A549 (cell line): ENCODE results near the gene TTLL13. TPM values are rescaled to one million over a fixed set of nuclear protein-coding genes. Genes with fewer than 3 reads are reported as not detected.

Experiments
- ATAC-seq, 2 experiments: fragments of 200-7000 bp in 1 of 2; fragments of >200 bp in 1 of 2; cut with Nextera tagmentation in 1 of 2; cut with Tn5 transposase in 1 of 2; 3 replicates each; pipeline versions ENCODE4 v1.8.0 to v1.9.1; 2018 to 2020; ENCODE audit warnings: mild to moderate bottlenecking in 1 of 2, moderate library complexity in 1 of 2
- CTCF ChIA-PET: fragments of 300-600 bp; sonication (Branson Sonifier 250); formaldehyde crosslinking; extraction: SDS; loops from one replicate; lab custom pipeline; 2021; ENCODE audit warnings: antibody characterized with exemption, inconsistent platforms; lab: Yijun Ruan, JAX
- POLR2A ChIA-PET: fragments of 350-600 bp; formaldehyde crosslinking; extraction: SDS; loops from one replicate; lab custom pipeline; 2021; ENCODE audit warnings: antibody characterized with exemption, inconsistent platforms; lab: Yijun Ruan, JAX
- DNase-seq, 2 experiments: peaks; one replicate each; pipeline versions ENCODE4 v3.0.0 to v3.0.0-alpha.2; 2011 to 2016; ENCODE audit warnings: low read depth in 1 of 2, low spot score in 1 of 2
- FAIRE-seq: peaks from 2 replicates; lab custom pipeline; 2011; peaks lifted over from hg19 to GRCh38; lab: Jason Lieb, UNC
- H3K27ac ChIP-seq, 2 experiments: fragments of >200 bp; sonication (Bioruptor Twin); formaldehyde crosslinking; 3 replicates each; pipeline ENCODE4 v1.5.1; 2016 to 2017
- H3K4me1 ChIP-seq: fragments of >200 bp; sonication (Bioruptor Twin); formaldehyde crosslinking; 3 replicates; pipeline ENCODE4 v1.6.1; 2016
- H3K4me2 ChIP-seq: fragments of >200 bp; sonication (Bioruptor Twin); formaldehyde crosslinking; 3 replicates; pipeline ENCODE4 v1.6.1; 2016
- H3K4me3 ChIP-seq: fragments of >200 bp; sonication (Bioruptor Twin); formaldehyde crosslinking; 3 replicates; pipeline ENCODE4 v1.5.1; 2016
- H3K9me3 ChIP-seq: fragments of >200 bp; sonication (Bioruptor Twin); formaldehyde crosslinking; 3 replicates; pipeline ENCODE4 v1.6.1; 2016
- ATOH8 ChIP-seq: fragments of 250-450 bp; sonication (Bioruptor Pico); IDR thresholded peaks from 2 replicates; pipeline ENCODE4 v1.5.0; 2020; ENCODE audit warnings: low read depth, mild to moderate bottlenecking, moderate library complexity
- BHLHE40 ChIP-seq: IDR thresholded peaks from 2 replicates; pipeline ENCODE4 v1.6.1; 2012; ENCODE audit warnings: low read depth, low read length, inconsistent platforms
- CEBPB ChIP-seq, 2 experiments: fragments of >200 bp in 1 of 2; sonication (Bioruptor Twin) in 1 of 2; formaldehyde crosslinking in 1 of 2; IDR thresholded peaks; 2 replicates each; pipeline ENCODE4 v1.6.1; 2012 to 2016
- CHD2 ChIP-seq: fragments of 150-350 bp; IDR thresholded peaks from 2 replicates; pipeline ENCODE4 v1.6.1; 2014; ENCODE audit warnings: low read length; ENCODE audit not compliant: partially characterized antibody
- CHD4 ChIP-seq: fragments of 200-600 bp; sonication (generic); IDR thresholded peaks from 2 replicates; pipeline ENCODE4 v1.6.1; 2016; ENCODE audit warnings: antibody characterized with exemption, mild to moderate bottlenecking, borderline replicate concordance
- CTCF ChIP-seq: fragments of >200 bp; sonication (Bioruptor Twin); formaldehyde crosslinking; IDR thresholded peaks from 3 replicates; pipeline ENCODE4 v1.5.1; 2016
- E2F6 ChIP-seq: IDR thresholded peaks from 2 replicates; pipeline ENCODE4 v1.6.1; 2012; ENCODE audit warnings: low read depth, borderline replicate concordance
- EHF ChIP-seq: fragments of 250-450 bp; sonication (Bioruptor Pico); IDR thresholded peaks from 2 replicates; pipeline ENCODE4 v1.5.0; 2020; ENCODE audit warnings: mild to moderate bottlenecking
- ELK1 ChIP-seq: fragments of 150-350 bp; IDR thresholded peaks from 2 replicates; pipeline ENCODE4 v1.6.1; 2014; ENCODE audit warnings: low read depth, mild to moderate bottlenecking, low read length
- FOSB ChIP-seq: fragments of 250-450 bp; sonication (Bioruptor Pico); IDR thresholded peaks from 2 replicates; pipeline ENCODE4 v1.5.0; 2020; ENCODE audit warnings: mild to moderate bottlenecking, moderate library complexity
- GATA3 ChIP-seq: IDR thresholded peaks from 2 replicates; pipeline ENCODE4 v1.6.1; 2012; ENCODE audit warnings: borderline replicate concordance
- HES2 ChIP-seq: fragments of >200 bp; sonication (Bioruptor Twin); formaldehyde crosslinking; IDR thresholded peaks from 2 replicates; pipeline ENCODE4 v1.6.1; 2016
- JUNB ChIP-seq: fragments of >200 bp; sonication (Bioruptor Twin); formaldehyde crosslinking; IDR thresholded peaks from 2 replicates; pipeline ENCODE4 v1.6.1; 2016
- KDM1A ChIP-seq: fragments of 200-600 bp; sonication (generic); IDR thresholded peaks from 2 replicates; pipeline ENCODE4 v1.6.1; 2016; ENCODE audit warnings: low read depth, mild to moderate bottlenecking
- KDM5A ChIP-seq: fragments of 200-600 bp; sonication (generic); IDR thresholded peaks from 2 replicates; pipeline ENCODE4 v1.6.1; 2016; ENCODE audit warnings: antibody characterized with exemption, mild to moderate bottlenecking
- MAFK ChIP-seq: fragments of 450-650 bp; IDR thresholded peaks from 2 replicates; pipeline ENCODE4 v1.6.1; 2014; ENCODE audit not compliant: partially characterized antibody
- MAX ChIP-seq: IDR thresholded peaks from 2 replicates; pipeline ENCODE4 v1.6.1; 2012
- NPAS2 ChIP-seq: fragments of 250-450 bp; sonication (Bioruptor Pico); IDR thresholded peaks from 2 replicates; pipeline ENCODE4 v1.8.0; 2022; ENCODE audit warnings: mild to moderate bottlenecking, moderate library complexity, borderline replicate concordance
- NR3C1 ChIP-seq: fragments of >200 bp; sonication (Bioruptor Twin); formaldehyde crosslinking; IDR thresholded peaks from 3 replicates; pipeline ENCODE4 v1.6.1; 2017
- RARB ChIP-seq: fragments of 250-450 bp; sonication (Bioruptor Pico); IDR thresholded peaks from 2 replicates; pipeline ENCODE4 v1.8.0; 2021; ENCODE audit warnings: mild to moderate bottlenecking, moderate library complexity
- RFX5 ChIP-seq: fragments of 450-650 bp; IDR thresholded peaks from 2 replicates; pipeline ENCODE4 v1.7.1; 2014; ENCODE audit warnings: antibody characterized with exemption, mild to moderate bottlenecking, moderate library complexity
- RNF2 ChIP-seq: fragments of 200-600 bp; sonication (generic); IDR thresholded peaks from 2 replicates; pipeline ENCODE4 v1.6.1; 2016; ENCODE audit warnings: low read depth, mild to moderate bottlenecking, antibody characterized with exemption, moderate library complexity, borderline replicate concordance
- TFCP2L1 ChIP-seq: fragments of 250-450 bp; sonication (Bioruptor Pico); IDR thresholded peaks from 2 replicates; pipeline ENCODE4 v1.5.0; 2021; ENCODE audit warnings: mild to moderate bottlenecking
- TP53 ChIP-seq: fragments of 250-450 bp; sonication (Bioruptor Pico); IDR thresholded peaks from 2 replicates; pipeline ENCODE4 v1.5.0; 2021; ENCODE audit warnings: mild to moderate bottlenecking, moderate library complexity
- USF2 ChIP-seq: fragments of 450-650 bp; IDR thresholded peaks from 2 replicates; pipeline ENCODE4 v1.6.1; 2014; ENCODE audit warnings: antibody characterized with exemption
- ZNF302 ChIP-seq: fragments of 250-450 bp; sonication (Bioruptor Pico); IDR thresholded peaks from 2 replicates; pipeline ENCODE4 v1.9.0; 2021; ENCODE audit warnings: inconsistent platforms, mild to moderate bottlenecking, moderate library complexity
- ZSCAN20 ChIP-seq: fragments of 250-450 bp; sonication (Bioruptor Pico); IDR thresholded peaks from 2 replicates; pipeline ENCODE4 v1.8.0; 2022; ENCODE audit warnings: mild to moderate bottlenecking, moderate library complexity
- WGBS: methylation state at CpG from one replicate; pipeline ENCODE4 v1.1.6; 2017; ENCODE audit errors: missing lambda C conversion rate; 5-methylcytosine and 5-hydroxymethylcytosine counted together
- polyA plus RNA-seq, 4 experiments: library from polyadenylated mRNA; depleted of rRNA in 3 of 4; stranded (reverse); fragments of >200 nt; fragmentation: RNase III in 1 of 4; extraction: RNeasy Plus Mini Kit Qiagen cat#74134 plus additional on column Dnase treatment in 1 of 4; gene quantifications; 2 replicates in 3 of 4; 3 replicates in 1 of 4; pipeline ENCODE4 v1.2.3, GENCODE V29; 2011 to 2017

TTLL13 gene
- polyA plus RNA-seq, 2 of the 4 experiments (the other 2 are of a cell fraction), result 0.17 to 0.61 TPM

GRCh38 chr15:90202929-90203328 lies 46.4 kb upstream of the TTLL13 start (continued):
- no peak for TF ChIP-seq CTCF
- TF ChIP-seq, all 56 proteins: peak for 0

- DNase-seq, result no peak
- POLR2A ChIA-PET, result no interaction called here
- H3K27ac ChIP-seq, result 0 out of 6 replicates have a peak overlapping the region, but pooled peaks of 1 of the 2 experiments have one; percentile 10
- H3K4me2 ChIP-seq, result peak overlapping the region; percentile 85
- WGBS, result 95% methylated on average over 7 of the region's 7 CpGs
- no peak overlapping the region for H3K4me3 ChIP-seq
- FAIRE-seq, result no peak
- CTCF ChIA-PET, result interaction anchor here (0.9 to 36.4 kb wide), 8 partner anchors 12 to 90 kb away, joined by 3 to 732 read pairs (median 6); partner anchors contain the start of genes CIB1, GDPGP1 and TTLL13
- no peaks in the 10 kb centered on the region for H3K9me3 ChIP-seq
- peaks cover 29% of the 10 kb centered on the region for H3K4me1 ChIP-seq
- ATAC-seq, result no peak
- TF ChIP-seq USF2, result no peak
- TF ChIP-seq CEBPB (IDR thresholded peaks at IDR 0.05), result no peak
- TF ChIP-seq NR3C1, result no peak
- no peak for TF ChIP-seq CHD2
- TF ChIP-seq KDM1A, result no peak
- no peak for TF ChIP-seq TP53 (CRISPR knock-in tag)
- no peak for TF ChIP-seq ELK1
- no peak for TF ChIP-seq ZSCAN20 (CRISPR knock-in tag)
- TF ChIP-seq E2F6, result no peak
- TF ChIP-seq BHLHE40, result no peak
- no peak for TF ChIP-seq TFCP2L1 (CRISPR knock-in tag)
- TF ChIP-seq ZNF302 (CRISPR knock-in tag), result no peak
- TF ChIP-seq RFX5, result no peak
- TF ChIP-seq MAFK, result no peak
- no peak for TF ChIP-seq ATOH8 (CRISPR knock-in tag)
- no peak for TF ChIP-seq JUNB
- no peak for TF ChIP-seq EHF (CRISPR knock-in tag)
- no peak for TF ChIP-seq FOSB (CRISPR knock-in tag)
- no peak for TF ChIP-seq RNF2
Measured at GRCh38 chr15:90203473-90203872, 45.9 kb upstream of the TTLL13 start.

- no peak for TF ChIP-seq ZNF302 (CRISPR knock-in tag)
- TF ChIP-seq MAX, result no peak
- TF ChIP-seq GATA3, result no peak
- no peak for TF ChIP-seq KDM5A
- TF ChIP-seq TFCP2L1 (CRISPR knock-in tag), result no peak
- TF ChIP-seq FOSB (CRISPR knock-in tag), result no peak
- TF ChIP-seq NPAS2, result no peak
- no peak for TF ChIP-seq CEBPB (IDR thresholded peaks at IDR 0.05)
- no peak for TF ChIP-seq HES2
- TF ChIP-seq ZSCAN20 (CRISPR knock-in tag), result no peak
- no peak for TF ChIP-seq RARB (CRISPR knock-in tag)
- TF ChIP-seq CHD4, result no peak
- peaks cover 28% of the 10 kb centered on the region for H3K4me1 ChIP-seq
- H3K9me3 ChIP-seq, result no peaks in the 10 kb centered on the region
- POLR2A ChIA-PET, result no interaction called here
- no peak for ATAC-seq
- CTCF ChIA-PET, result interaction anchor here (0.9 to 36.4 kb wide), 9 partner anchors 9 to 278 kb away, joined by 3 to 732 read pairs (median 4); partner anchors contain the start of genes CIB1, GDPGP1 and TTLL13
- FAIRE-seq, result no peak
- H3K4me3 ChIP-seq, result no peak overlapping the region
- H3K4me2 ChIP-seq, result 0 out of 3 replicates have a peak overlapping the region, but pooled peaks have one; percentile 2
- 81% methylated on average over 8 of the region's 8 CpGs for WGBS
- peak overlapping the region in 1 of 2 experiments; percentile 10; a peak in 1 of 6 replicates for H3K27ac ChIP-seq
- no peak for DNase-seq
Measured at GRCh38 chr15:90203922-90204321, 45.4 kb upstream of the TTLL13 start.
